Stimulated activated CD8-positive, alpha-beta memory T cell treated with anti-CD3 and anti-CD28 coated beads, Interleukin-15, amount 100 ng/mL, for 4 hours (primary cell): ENCODE results near the gene BTBD17.
"Not testable (repeated sequence)": the region's sequence is repeated elsewhere in the genome, so short reads cannot be mapped to it uniquely, and the experiment has no call there.

Source experiments
- DNase-seq, 2 donors: peaks; one replicate each; pipeline ENCODE4 v3.0.0-alpha.2; 2020; ENCODE audit warnings: low read depth in 2 of 2

Gene BTBD17, protein sequence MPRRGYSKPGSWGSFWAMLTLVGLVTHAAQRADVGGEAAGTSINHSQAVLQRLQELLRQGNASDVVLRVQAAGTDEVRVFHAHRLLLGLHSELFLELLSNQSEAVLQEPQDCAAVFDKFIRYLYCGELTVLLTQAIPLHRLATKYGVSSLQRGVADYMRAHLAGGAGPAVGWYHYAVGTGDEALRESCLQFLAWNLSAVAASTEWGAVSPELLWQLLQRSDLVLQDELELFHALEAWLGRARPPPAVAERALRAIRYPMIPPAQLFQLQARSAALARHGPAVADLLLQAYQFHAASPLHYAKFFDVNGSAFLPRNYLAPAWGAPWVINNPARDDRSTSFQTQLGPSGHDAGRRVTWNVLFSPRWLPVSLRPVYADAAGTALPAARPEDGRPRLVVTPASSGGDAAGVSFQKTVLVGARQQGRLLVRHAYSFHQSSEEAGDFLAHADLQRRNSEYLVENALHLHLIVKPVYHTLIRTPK

DNA sequence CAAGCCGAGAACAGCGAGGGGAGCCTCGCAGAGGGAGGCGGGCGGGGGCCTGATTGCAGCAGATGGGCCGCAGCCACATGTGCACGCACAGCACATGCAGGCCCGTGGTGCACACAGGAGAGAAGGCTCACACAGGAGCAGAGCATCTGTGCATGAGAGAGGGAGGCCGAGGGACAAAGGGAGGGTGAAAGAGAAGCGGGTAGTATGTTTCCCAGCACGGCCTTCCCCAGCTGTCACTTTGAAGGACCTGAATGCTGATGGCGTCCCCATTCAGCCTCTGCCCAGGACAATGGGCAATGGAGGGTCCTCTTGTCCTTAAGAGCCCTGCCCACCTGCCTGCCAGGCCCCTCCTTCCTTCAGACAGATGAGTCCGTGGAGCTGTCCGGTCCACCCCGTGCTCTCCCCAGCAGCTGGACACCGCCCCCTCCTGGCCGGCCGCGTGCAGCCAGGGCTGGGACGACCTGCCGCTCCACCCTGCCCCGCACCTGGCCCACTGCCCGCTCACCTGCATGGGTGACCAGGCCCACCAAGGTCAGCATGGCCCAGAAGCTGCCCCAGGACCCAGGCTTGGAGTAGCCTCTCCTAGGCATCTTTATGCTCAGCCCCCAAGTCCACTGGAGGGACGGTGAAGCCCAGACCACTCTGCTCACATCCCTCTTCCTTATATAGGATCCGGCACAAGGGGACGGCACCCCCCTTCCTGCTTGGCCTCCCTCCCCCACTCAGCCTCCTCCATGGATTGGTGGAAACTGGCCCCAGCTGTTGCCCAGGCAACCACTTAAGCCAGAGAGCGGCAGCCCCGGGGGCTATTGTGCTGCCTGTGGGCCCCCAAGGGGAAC lies at the start of gene BTBD17:
TSS of gene BTBD17 (minus strand) at position 639 of the 839 bp plus-strand sequence. CDS start at position 590, 49 bp downstream.
- no peak for DNase-seq

DNA sequence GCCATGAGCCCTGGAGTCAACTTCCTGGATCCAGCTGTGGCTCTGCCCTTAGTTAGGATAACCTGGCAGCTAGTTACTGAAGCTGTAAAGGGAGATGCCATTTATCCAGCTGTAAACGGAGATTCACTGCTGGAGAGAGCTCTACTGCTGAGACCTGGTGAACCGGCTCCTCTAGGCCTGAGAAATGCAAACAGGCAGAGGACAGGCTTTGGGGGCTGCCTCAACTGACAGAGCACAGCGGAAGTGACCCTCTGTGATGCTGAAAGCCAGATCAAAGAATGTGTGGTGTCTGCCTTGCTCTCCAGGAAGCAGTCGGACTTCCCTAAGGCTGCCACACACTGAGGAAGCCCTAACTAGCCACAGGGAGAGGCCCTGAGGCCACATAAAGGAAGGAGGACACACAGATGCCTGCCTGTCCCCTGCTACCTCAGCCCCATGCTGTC lies 48.4 kb upstream of the BTBD17 start:
- no peak for DNase-seq

DNA sequence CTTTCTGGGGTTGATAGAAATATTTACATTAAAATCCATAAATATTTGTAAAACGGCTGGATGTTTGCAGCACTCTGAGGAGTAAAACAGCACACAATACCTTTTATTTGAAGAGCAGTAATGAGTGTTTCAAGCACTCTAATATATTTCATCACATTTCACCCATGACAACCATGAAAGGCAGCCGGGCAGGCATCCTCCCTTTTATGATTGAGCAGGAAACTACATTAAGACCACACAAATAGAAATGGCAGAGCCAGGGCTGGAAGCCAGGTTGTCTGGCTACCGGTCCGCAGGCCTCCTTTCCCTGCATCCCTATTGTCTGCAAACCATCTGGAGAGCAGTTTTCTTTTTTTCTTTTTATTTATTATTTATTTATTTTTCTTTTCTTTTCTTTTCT lies 47.1 kb upstream of the BTBD17 start:
- no peak for DNase-seq

DNA sequence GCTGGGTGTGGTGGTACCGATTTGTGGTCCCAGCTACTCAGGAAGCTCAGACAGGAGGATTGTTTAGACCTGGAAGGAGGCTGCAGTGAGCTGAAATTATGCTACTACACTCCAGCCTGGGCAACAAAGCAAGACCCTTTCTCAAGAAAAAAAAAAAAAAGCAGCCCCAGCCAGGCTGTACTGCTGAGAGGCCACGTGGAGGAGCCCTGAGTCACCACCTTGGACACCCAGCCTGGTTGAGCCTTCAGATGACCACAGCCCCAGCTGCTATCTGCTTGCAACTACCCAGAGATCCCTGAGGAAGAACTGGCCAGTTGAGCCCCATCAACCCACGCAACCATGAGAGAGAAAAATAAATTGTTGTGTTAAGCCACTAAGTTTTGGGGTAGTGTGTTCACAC lies 46.6 kb upstream of the BTBD17 start:
- no peak for DNase-seq

DNA sequence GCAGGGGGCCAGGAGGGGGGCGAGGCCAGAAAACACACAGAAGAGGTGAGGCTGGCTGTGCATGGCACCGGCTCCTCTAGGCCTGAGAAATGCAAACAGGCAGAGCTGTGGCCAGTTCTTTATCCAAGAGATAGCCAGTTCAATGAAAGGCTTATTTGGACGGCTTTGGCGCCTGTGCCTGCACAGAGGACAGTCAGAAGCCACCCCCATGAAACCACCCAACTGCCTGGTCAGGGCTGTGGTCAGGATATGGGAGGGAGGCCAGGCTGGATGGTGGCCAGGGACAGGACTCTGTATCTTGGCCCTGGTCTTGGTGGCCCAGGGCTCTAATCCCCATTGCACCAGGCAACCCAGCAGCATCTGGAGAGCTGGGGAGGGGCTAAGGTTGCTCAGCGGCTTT lies 45.7 kb upstream of the BTBD17 start:
- DNase-seq: no peak

DNA sequence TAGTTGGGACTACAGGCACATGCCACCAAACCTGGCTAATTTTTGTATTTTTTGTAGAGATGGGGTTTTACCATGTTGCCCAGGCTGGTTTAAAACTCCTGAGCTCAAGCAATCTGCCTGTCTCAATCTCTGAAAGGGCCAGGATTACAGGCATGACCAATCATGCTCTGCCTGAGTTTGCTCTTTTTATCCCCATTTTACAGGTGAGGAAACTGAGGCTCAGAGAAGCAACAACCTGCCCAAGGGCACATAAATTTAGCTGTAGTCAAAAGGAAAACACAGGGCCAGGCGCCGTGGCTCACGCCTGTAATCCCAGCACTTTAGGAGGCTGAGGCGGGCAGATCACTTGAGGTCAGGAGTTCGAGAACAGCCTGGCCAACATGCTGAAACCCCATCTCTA lies 43.6 kb upstream of the BTBD17 start:
- not testable (repeated sequence) for DNase-seq

DNA sequence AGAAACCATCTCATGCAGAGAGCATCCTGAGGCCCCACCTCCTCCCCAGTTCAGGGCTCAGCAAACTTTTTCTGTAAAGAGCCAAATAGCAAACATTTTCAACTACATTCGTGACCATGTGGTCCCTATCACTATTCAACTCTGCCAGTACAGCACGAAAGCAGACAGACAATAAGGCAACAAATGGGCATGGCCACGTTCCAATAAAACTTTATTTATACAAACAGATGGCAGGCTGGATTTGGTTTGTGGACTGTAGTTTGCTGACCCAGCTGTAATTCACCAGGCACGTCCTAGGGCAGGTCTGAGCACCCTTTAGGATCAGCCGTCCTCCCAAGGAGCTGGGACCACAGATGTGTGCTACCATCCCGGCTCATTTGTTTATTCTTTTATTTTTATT lies 43.1 kb upstream of the BTBD17 start:
- no peak for DNase-seq

DNA sequence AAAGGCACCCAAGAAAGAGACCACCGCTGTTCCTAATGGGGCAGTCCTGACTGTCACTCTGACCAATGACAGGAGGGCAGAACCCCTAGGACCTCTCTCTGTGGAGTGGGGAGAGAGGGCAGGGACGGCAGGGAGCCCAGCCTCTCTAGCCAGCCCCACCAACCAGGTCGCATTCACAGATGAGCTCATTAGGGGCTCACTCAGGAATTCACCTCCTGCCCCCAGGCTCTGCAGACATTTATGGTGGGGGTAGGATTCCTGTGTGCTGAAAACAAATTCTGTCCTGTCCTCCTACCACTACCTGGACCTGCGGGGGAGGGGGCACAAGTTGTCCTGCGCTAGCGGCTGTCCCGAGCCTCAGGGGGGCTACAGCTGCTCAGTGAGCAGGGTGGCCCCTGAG lies 42.5 kb upstream of the BTBD17 start:
- no peak for DNase-seq

DNA sequence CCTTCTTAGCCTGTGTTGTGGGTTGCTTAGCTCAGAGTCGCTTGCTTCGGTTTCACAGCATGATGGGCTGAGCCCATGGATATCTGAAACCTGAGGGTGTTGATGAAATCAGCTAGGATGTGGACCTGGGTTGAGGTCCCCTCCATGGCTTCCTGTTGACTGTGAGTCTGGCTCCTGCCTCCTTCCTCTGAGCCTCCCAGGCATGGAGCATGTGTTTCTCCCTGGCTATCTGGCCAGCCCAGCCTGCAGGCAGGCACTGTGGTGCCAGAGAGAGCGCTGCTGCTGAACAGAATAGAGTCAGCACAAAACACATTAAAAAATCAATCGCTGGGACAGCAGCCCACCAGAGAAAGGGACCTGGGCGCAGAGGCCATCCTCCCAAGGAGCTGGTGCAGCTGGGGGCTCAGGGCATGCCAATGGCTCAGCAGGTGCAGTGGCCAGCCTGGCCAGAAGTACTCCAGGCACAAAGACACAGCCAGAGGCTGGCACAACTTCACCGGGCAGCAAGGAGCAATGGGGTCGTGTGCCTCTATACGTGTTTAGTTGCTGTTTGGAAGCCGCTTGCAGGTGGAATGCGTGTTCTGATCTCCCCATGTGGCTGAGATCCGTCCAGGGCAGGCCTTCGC lies 42.0 kb upstream of the BTBD17 start:
- DNase-seq: no peak

DNA sequence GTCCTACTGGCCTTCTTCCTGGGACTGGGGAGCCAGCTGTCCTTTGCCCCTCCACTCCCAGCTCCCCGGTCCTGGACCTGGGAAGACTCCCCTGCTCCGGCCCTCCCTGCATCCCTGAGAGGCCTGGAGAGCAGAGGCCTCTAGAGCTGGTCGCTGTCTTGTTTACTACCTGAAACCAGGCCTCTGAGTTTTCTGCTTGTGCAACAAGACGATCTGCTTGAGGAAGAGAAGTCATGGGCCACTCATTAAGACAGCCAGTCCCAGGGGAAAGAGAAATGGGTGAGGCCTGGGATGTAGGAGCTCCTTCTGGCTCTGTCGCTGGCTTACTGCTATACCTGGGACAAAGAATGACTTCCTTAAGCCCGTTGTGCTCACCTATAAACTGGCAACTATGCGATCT lies 40.4 kb upstream of the BTBD17 start:
- DNase-seq: no peak

DNA sequence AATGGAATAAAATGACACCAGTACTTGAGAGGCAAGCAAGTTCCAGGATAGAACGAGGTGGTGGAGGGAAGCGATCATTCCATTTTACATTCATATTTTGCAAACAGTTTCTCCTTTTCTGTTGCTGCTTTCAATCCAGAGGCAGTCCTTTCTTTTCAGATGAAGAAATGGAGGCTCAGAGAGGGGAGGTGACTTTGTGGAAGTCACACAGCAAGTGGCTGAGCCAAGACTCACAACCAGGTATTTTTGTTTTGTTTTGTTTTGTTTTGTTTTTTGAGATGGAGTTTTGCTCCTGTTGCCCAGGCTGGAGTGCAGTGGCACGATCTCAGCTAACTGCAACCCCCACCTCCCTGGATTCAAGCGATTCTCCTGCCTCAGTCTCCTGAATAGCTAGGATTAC lies 34.9 kb upstream of the BTBD17 start:
- no peak for DNase-seq

DNA sequence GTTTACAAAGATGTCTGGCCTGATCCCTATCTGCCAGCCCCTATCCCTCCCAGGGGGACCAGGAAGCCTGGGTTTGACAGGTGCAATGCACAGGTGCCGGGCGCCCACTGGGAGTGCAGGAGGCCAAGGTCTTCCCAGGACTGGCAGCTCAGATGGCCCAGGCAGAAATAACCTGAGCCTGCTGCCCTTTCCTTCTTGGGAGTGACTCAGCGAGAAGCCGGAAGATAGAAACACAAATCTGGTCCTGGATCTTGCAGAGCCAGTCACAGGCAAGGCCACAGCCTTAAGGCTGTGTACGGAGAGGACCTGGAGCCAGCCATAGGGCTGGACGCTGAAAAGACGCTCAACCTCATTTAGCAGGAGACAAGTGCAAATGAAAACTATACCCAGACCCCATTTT lies 33.3 kb upstream of the BTBD17 start:
- no peak for DNase-seq

DNA sequence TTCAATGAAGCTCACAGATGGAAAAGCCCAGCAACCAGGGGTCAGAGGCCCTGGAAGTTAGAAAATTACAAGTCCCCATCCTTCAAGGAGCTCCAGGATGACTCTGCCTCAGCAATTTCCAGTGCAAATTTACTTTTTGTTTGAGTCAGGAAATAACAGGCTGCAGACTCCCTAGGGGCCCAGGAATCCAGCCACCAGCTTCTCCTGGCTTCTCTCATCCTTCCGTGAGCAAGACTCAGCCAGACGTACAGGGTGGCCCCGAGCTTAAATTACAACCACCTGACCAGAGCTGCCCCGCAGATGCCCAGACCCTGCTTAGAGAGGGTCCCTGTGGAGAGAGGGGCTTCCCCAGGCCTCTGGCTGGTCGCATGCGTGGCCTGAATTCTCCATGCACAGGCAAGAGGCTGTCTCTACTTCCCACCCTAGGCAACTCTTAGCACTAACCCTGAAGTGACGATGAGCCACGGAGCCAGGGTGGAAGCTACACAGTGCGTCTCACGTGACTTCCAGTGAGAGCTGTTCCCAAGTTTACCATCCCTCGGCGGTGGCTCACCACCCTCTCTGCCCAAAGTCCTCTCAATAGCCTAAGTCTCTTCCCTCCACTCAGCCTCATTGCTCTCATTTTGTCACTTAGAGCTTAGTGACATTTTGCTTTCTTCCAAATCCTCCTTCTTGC lies 32.7 kb upstream of the BTBD17 start:
- DNase-seq: no peak

DNA sequence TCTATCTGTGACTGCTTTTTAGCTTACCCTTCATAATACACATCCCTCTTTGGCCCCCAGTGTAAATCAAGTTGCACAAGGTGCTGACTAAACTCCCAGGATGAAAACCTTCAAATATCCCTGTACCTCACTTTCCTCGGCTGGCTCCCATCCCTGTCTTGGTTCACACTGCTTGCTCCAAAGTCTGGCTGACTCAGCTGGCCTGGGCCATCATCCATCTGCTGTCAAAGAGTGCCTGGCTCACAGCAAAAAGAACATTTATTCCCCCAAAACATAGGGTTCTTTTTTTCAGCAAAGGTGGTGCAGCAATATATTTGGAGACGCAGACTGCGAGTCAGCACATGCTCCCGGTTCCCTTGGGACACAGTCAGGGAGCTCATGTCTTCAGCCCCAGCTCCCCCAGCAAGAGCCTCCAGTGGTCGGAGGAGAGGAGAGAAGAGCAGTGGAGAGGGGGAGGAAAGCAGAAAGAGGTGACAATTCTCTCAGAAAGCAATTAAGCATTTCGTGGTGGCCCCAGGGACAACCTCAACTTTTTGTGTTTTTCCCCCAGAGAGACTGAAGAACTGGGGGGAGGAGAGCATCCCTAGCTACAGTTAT lies 31.8 kb upstream of the BTBD17 start:
- no peak for DNase-seq

DNA sequence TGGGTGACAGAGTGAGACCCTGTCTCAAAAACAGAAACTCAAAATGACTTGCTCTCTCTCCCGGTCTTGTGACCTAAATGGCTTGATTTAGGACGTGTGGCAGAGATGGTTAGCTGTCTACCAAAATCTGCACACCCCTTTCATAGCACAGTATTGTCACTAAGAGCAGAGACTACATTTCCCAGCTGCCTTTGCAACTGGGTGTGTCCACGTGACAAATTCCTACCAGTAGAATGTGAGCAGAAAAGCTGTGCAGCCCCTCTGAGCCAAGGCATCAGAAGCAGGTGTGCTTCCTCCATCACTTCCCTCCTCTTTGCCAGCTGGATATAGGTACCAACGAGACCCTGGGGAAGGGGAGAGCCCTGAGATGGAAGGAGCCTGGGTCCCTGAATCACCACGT lies 31.2 kb upstream of the BTBD17 start:
- no peak for DNase-seq

DNA sequence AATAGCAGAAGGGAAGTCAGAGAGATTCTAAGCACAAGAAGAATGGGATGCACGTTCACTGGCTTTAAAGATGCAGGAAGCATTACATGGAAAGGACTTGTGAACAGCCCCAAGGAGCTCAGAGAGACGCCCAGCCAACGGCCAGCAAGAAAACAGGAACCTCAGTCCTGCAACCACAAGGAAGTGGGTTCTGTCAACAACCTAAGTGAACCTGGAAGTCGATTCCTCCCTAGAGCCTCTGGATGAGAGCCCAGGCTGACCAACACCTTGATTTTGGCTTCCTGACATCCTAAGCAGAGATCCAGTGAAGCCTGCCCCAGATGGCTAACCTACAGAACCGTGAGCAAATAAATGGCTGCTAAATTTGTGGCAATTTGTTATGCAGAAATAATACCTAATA lies 30.1 kb upstream of the BTBD17 start:
- no peak for DNase-seq

DNA sequence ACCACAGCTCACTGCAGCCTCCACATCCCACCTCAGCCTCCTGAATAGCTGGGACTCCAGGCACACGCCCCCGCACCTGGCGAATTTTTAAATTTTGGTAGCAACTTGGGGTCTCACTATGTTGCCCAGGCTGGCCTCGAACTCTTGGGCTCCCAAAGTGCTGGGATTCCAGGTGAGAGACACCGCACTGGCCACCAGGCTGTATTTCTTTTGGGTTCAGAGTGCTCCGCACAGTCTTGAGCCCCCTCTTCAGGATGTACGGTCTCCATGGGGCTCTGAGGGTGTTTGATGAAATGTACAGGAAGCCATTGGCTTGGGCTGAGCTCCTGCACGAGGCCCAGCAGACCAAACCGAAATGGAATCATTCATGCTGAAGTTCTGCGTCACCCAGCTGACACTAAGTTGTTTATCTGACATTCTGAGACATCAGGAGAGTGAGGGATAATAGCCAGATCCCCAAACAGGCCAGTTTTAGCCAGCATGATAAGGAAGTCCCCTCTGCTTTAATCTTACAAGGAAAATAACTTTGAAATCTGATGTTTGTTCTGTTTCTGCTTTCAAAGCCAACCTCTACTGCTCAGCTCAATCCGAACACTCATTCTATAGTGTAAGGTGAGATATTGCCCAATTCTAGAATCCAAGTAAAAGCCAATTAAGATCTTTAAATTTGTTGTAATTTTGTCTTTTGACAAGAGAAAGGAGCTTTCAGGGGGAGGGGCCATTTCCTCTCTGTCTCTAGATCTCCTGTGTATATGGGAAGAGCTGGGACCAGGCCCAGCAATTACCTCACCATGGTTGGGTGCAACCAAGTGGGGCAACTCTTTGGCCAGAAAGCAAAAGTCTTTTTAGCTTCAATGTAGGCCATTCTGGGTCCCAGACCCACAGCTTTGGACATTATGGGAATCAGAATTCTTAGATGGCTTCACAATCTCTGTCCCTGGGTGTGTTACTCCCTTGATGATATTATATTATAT lies 29.3 kb upstream of the BTBD17 start:
- DNase-seq: no peak

DNA sequence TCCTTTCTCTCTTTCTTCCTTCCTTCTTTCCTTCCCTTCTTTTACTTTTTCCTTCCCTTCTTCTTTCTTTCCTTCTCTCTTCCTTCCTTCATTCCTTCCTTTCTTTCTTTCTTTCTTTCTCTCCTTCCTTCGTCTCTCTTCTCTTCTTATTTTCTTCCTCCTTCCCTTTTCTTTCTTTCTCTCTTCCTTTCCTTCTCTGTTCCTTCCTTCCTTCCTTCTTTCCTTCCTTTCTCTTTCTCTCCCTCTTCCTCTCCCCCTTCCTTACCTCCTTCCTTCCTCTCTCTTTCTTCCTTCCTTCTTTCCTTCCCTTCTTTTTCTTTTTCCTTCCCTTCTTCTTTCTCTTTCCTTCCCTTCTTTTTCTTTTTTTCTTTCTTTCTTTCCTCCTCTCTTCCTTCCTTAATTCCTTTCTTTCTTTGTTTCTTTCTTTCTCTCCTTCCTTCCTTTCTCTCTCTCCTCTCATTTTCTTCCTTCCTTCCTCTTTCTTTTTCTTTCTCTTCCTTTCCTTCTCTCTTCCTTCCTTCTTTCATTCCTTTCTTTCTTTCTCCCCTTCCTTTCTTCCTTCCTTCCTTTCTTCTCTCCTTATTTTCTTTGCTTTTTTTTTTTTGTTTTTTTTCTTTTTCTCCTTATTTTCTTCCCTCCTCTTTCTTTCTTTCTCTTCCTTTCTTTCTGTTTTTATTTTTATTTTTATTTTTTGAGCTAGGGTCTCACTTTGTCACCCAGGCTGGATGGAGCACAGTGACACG lies 28.4 kb upstream of the BTBD17 start:
- no peak for DNase-seq

DNA sequence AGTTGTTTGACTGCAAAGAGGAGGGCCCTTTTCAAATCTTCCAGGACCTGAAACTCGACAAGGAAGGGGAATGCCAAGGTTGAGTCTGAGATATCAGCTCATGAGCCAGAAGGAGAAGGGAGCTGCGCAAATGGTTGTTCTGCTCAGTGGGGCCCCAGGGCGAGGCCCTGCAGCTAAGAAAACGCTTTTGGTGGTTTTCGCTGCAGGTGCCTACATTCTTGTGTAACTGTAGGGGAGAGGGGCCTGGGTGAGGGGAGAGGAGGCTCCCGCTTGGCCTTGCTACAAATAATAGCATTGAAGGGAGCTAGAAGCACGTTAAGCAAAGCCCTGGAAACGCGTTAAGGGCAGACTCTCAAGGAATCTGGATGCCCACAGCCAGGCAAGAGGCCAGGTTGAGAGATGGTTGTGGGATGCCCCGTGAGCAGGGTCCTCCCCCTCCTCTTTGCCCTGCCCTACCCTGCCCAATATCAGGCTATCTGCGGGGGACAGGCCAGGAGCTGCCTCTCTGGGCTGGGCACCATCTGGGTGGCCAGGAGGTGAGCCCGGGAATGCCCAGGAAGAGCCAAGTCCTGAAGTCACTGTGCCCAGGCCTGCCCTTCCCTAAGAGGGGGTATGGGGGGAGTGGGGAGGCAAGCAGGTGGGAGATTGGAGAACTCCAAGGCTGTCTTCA lies 27.6 kb upstream of the BTBD17 start:
- DNase-seq: no peak
